Activated CD8-positive, alpha-beta memory T cell treated with anti-CD3 and anti-CD28 coated beads, Interleukin-2, amount 10 ng/mL, durations not matched to agents 7 days and 5 days (primary cell): ENCODE data around the gene MTCL1. TPM values are rescaled to one million over a fixed set of nuclear protein-coding genes. Genes with fewer than 3 reads are reported as not detected.
A peak's percentile ranks its signal among the peaks of the same experiment; 100 is the strongest.
"Not testable (repeated sequence)": the region's sequence is repeated elsewhere in the genome, so short reads cannot be mapped to it uniquely, and the experiment has no call there.

Experiments
- ATAC-seq: fragments of 150-1000 bp; cut with Tn5 transposase; one replicate; pipeline ENCODE4 v1.10.0; 2021; ENCODE audit warnings: moderate library complexity
- CTCF ChIA-PET: fragments of 350-600 bp; sonication (Branson Sonifier 250); formaldehyde crosslinking; loops from one replicate; lab custom pipeline; 2021; ENCODE audit warnings: antibody characterized with exemption; lab: Charles Lee
- DNase-seq: peaks from one replicate; pipeline ENCODE4 v3.0.0-alpha.2; 2020
- H3K27ac Mint-ChIP-seq: one replicate; pipeline ENCODE4 v1.8.0; 2021; ENCODE audit warnings: mild to moderate bottlenecking, mixed read lengths
- H3K27me3 Mint-ChIP-seq: one replicate; pipeline ENCODE4 v1.8.0; 2021; ENCODE audit warnings: mixed read lengths
- H3K36me3 Mint-ChIP-seq: one replicate; pipeline ENCODE4 v1.8.0; 2021; ENCODE audit warnings: mild to moderate bottlenecking, mixed read lengths
- H3K4me1 Mint-ChIP-seq: one replicate; pipeline ENCODE4 v1.8.0; 2021; ENCODE audit warnings: mixed read lengths
- H3K4me3 Mint-ChIP-seq: one replicate; pipeline ENCODE4 v1.8.0; 2021; ENCODE audit warnings: mild to moderate bottlenecking, moderate library complexity, mixed read lengths
- H3K9me3 Mint-ChIP-seq: one replicate; pipeline ENCODE4 v1.8.0; 2022; ENCODE audit warnings: low read depth, mixed read lengths
- total RNA-seq, 2 experiments: library from RNA; stranded (reverse); gene quantifications; one replicate each; pipeline ENCODE4 v1.2.3, GENCODE V29; 2021

Gene MTCL1
- total RNA-seq, 2 experiments from 2014 or later = 0.41 to 0.59 TPM

GRCh38 chr18:8744656-8745055 is 39.3 kb downstream of the MTCL1 start:
- Mint-ChIP-seq H3K36me3 (peaks cover 5% of the 10 kb centered on the region), H3K4me1 (peaks cover 22% of the 10 kb centered on the region), H3K9me3 (peaks cover 19% of the 10 kb centered on the region), H3K27ac (no peak overlapping the region), H3K27me3 (no peaks in the 10 kb centered on the region), H3K4me3 (no peak overlapping the region)
- DNase-seq (peak; percentile 61), ATAC-seq (peak; percentile 53)
- CTCF ChIA-PET = interaction anchor here (1.2 kb wide), 1 partner anchor 48 kb away, joined by 3 read pairs; no protein-coding TSS in a partner anchor

DNA sequence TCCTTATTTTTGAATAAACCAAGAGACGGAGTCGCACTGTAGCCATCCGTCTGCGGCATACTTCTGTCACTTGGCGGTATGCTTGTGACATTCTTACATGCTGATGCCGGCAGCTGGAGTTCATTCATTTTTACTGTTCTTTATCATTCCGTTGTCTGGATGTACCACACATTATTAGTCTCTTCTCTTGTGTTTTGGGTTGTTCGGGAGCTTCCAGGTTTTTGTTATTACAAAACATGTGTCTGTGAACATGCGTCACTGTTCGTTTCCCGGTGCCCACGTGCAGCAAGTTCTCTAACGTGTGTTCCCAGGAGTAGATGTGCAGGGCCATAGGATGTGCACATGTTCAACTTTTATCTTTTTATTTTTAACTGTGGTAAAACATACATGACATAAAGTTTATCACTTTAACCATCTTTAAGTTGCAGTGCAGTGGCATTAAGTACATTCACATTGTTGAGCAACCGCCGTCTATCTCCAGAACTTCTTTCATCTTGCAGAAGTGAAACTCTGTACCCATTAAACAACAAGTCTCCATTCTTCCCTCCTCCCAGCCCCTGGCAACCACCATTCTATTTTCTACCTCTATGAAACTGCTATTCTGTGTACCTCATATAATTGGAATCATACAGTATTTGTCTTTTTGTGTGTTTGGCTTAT is 40.1 kb downstream of the MTCL1 start:
- H3K4me1 Mint-ChIP-seq = peaks cover 22% of the 10 kb centered on the region
- H3K36me3 Mint-ChIP-seq = peaks cover 5% of the 10 kb centered on the region
- CTCF ChIA-PET = interaction anchor here (1.2 kb wide), 1 partner anchor 49 kb away, joined by 3 read pairs; no protein-coding TSS in a partner anchor
- DNase-seq (no peak), ATAC-seq (no peak)
- no peaks in the 10 kb centered on the region for H3K27me3 Mint-ChIP-seq
- peaks cover 15% of the 10 kb centered on the region for H3K9me3 Mint-ChIP-seq
- no peak overlapping the region for H3K27ac Mint-ChIP-seq
- no peak overlapping the region for H3K4me3 Mint-ChIP-seq

DNA sequence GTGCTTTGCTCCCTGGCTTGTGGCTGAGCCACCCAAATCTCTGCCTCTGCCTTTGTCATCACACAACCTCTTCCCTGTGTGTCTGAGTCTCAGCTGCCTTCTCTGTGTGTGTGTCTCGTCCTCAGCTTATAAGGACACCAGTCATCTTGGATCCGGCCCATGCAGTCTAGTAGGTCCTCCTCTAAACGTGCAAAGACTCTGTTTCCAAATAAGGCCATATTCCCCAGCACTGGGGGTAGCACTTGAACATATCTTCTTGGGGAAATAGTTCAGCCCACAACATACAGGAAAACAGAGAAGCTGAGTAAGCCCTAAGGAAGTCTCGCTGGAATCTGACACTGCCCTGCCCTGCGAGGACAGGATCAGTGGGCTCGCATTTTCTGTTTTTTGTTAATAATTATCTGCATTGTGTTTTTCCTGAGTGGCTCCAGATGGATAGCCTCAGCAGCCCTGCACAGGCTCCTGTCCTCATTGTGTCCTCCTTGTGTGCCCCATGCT is 42.1 kb downstream of the MTCL1 start:
- Mint-ChIP-seq H3K4me1 (peaks cover 19% of the 10 kb centered on the region), H3K36me3 (no peaks in the 10 kb centered on the region), H3K9me3 (peaks cover 1% of the 10 kb centered on the region), H3K4me3 (no peak overlapping the region), H3K27ac (no peak overlapping the region), H3K27me3 (no peaks in the 10 kb centered on the region)
- CTCF ChIA-PET = interaction anchor here (1.4 kb wide), 1 partner anchor 26 kb away, joined by 3 read pairs; no protein-coding TSS in a partner anchor
- ATAC-seq = no peak
- DNase-seq = no peak

DNA sequence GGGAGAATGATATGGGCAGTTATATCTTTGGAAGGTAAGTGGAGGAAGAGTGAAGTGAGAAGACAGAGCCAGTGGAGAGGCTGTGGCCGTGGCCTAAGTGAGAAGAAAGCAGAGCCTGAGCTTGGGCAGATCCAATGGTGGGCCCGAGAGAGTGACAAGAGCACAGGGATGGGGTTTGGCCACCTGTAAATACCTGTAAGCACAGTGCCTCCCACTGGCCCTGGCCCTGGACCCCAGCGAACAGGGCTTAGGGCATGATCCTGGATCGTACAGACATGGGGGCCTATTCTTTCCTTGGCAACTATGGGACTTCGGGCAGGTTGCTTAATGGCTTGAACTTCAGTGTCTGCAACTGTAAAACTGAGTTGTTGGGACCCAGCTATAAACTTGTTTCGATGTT is 44.1 kb downstream of the MTCL1 start:
- no peak overlapping the region for H3K4me3 Mint-ChIP-seq
- H3K9me3 Mint-ChIP-seq = no peaks in the 10 kb centered on the region
- ATAC-seq (no peak), DNase-seq (no peak)
- H3K36me3 Mint-ChIP-seq = no peaks in the 10 kb centered on the region
- no peaks in the 10 kb centered on the region for H3K27me3 Mint-ChIP-seq
- no peak overlapping the region for H3K27ac Mint-ChIP-seq
- CTCF ChIA-PET = no interaction called here
- H3K4me1 Mint-ChIP-seq = peaks cover 13% of the 10 kb centered on the region

DNA sequence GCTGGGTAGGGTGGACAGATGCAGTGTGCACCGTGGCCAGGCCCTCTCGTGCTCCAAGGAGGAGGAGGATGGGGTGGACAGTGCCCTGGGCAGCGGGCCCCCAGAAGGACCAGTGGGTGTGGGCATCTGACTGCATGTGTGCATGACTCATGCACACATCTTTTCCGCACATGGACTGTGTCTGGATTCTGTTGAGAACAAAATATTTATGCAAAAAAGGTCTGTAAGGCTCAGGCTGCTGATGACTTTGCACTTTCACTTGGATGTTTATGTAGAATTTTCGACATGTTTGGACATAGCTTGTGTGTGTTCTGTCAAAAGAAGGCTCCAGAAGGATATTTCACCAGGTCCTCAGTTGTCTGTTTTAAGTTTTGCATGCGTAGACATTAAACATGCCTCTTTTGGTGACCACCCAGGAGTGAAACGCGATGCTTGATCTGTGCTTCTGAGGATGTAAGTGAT is 45.6 kb downstream of the MTCL1 start:
- no peak for DNase-seq
- no peak overlapping the region for H3K4me3 Mint-ChIP-seq
- ATAC-seq = no peak

GRCh38 chr18:8751692-8752091 is 46.3 kb downstream of the MTCL1 start:
- Mint-ChIP-seq H3K36me3 (no peaks in the 10 kb centered on the region), H3K4me3 (no peak overlapping the region), H3K4me1 (peaks cover 12% of the 10 kb centered on the region), H3K27me3 (no peaks in the 10 kb centered on the region), H3K27ac (no peak overlapping the region), H3K9me3 (no peaks in the 10 kb centered on the region)
- ATAC-seq = no peak
- DNase-seq = no peak
- CTCF ChIA-PET = no interaction called here

More for the DNA sequence above, 45.6 kb downstream of the MTCL1 start:
- H3K36me3 Mint-ChIP-seq = no peaks in the 10 kb centered on the region
- H3K4me1 Mint-ChIP-seq = peaks cover 11% of the 10 kb centered on the region
- no peaks in the 10 kb centered on the region for H3K27me3 Mint-ChIP-seq
- H3K9me3 Mint-ChIP-seq = no peaks in the 10 kb centered on the region
- H3K27ac Mint-ChIP-seq = no peak overlapping the region
- CTCF ChIA-PET = no interaction called here

GRCh38 chr18:8752329-8752728 is 47.0 kb downstream of the MTCL1 start:
- no peak overlapping the region for H3K27ac Mint-ChIP-seq
- H3K27me3 Mint-ChIP-seq = no peaks in the 10 kb centered on the region
- H3K9me3 Mint-ChIP-seq = no peaks in the 10 kb centered on the region
- H3K4me1 Mint-ChIP-seq = peaks cover 12% of the 10 kb centered on the region
- H3K36me3 Mint-ChIP-seq = no peaks in the 10 kb centered on the region
- DNase-seq (no peak), ATAC-seq (no peak)
- H3K4me3 Mint-ChIP-seq = no peak overlapping the region
- CTCF ChIA-PET = no interaction called here

- Mint-ChIP-seq H3K4me1 (peaks cover 12% of the 10 kb centered on the region), H3K4me3 (no peak overlapping the region), H3K27ac (peak overlapping the region; percentile 47)
Measured at GRCh38 chr18:8754995-8755960, 49.9 kb downstream of the MTCL1 start.

DNA sequence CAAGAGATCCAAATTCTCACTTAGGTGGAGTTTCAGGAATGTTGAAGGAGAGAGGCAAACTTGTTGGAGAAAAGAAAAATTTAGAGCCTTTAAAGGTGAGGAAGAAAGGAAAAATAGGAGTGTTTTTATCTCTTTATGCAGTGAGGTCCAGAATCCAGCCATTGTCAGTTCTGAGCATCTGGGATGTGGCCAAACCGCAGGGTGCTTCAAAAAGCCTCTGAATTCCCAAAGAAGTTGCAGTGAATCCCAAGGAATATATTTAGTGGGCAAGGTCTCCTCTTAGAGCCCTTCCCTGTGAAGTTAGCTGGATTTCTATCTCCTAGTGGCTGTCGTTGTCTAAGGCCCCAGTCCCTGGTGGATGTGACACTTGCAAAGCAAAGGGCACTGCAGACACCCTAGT is 51.2 kb downstream of the MTCL1 start:
- peaks cover 12% of the 10 kb centered on the region for H3K4me1 Mint-ChIP-seq
- H3K4me3 Mint-ChIP-seq = no peak overlapping the region
- H3K27ac Mint-ChIP-seq = no peak overlapping the region
- H3K36me3 Mint-ChIP-seq = no peaks in the 10 kb centered on the region
- ATAC-seq (no peak), DNase-seq (peak; percentile 28)
- peaks cover 2% of the 10 kb centered on the region for H3K27me3 Mint-ChIP-seq
- H3K9me3 Mint-ChIP-seq = peaks cover 3% of the 10 kb centered on the region
- CTCF ChIA-PET = no interaction called here

More at GRCh38 chr18:8754995-8755960, 49.9 kb downstream of the MTCL1 start:
- DNase-seq (peak; percentile 79), ATAC-seq (peak; percentile 89)
- H3K27me3 Mint-ChIP-seq = no peaks in the 10 kb centered on the region
- CTCF ChIA-PET = no interaction called here
- H3K36me3 Mint-ChIP-seq = no peaks in the 10 kb centered on the region
- H3K9me3 Mint-ChIP-seq = no peaks in the 10 kb centered on the region

DNA sequence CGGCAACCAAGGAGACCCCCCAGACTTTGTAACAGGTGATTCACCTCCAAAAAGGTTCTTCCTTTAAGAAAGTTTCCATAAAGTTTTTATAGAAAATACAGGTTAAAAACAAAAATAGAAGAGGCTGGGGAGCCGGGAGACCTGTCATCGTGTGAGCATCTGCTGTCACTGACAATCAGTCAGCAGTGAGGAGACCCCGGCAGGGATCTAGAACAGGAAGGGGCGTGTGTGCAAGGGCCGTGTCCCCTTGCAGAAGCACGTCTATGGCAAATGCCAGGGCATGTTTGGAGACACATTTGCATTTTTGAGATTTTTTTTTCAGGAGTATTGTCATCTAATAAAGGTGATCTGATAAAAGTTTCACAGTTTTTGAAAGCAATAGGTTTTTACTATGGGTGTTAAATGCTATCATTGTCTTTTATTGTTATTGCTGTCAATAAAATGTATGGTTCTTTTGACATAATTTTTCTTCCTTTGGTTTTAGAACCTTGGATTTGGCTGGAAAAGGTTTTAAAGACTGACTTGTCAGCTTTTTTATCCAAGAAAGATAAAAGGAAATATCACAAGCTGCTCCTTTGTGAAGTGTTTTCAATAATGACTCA is 52.1 kb downstream of the MTCL1 start:
- CTCF ChIA-PET = no interaction called here
- Mint-ChIP-seq H3K27me3 (peaks cover 2% of the 10 kb centered on the region), H3K36me3 (no peaks in the 10 kb centered on the region), H3K9me3 (peaks cover 3% of the 10 kb centered on the region), H3K4me1 (peaks cover 12% of the 10 kb centered on the region), H3K27ac (no peak overlapping the region), H3K4me3 (no peak overlapping the region)
- ATAC-seq (no peak), DNase-seq (no peak)

DNA sequence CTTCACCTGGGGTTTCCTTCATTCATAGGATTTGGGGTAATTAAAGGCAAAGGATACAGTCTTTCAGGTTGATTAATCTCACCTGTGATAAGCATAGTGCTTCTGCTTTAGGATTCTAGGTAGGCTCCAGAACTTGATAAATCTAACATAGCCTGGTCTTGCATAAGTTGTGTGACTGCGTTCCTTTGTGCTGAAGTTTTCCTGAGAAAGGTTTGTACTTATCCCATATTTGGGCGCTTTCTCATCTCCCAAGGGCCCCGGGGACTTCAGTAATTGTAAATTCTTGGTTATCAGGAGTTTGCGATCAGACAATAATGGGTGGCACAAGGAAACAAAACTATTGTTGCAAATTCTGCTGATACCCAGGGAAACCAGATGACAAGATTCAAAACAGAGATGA is 53.1 kb downstream of the MTCL1 start:
- CTCF ChIA-PET = no interaction called here
- Mint-ChIP-seq H3K4me1 (peaks cover 12% of the 10 kb centered on the region), H3K27ac (no peak overlapping the region)

GRCh38 chr18:8760984-8761383 is 55.6 kb downstream of the MTCL1 start:
- ATAC-seq (no peak), DNase-seq (no peak)
- no peak overlapping the region for H3K4me3 Mint-ChIP-seq
- CTCF ChIA-PET = no interaction called here
- H3K36me3 Mint-ChIP-seq = no peaks in the 10 kb centered on the region
- H3K27ac Mint-ChIP-seq = no peak overlapping the region
- H3K27me3 Mint-ChIP-seq = peaks cover 2% of the 10 kb centered on the region
- H3K9me3 Mint-ChIP-seq = peaks cover 6% of the 10 kb centered on the region
- peaks cover 2% of the 10 kb centered on the region for H3K4me1 Mint-ChIP-seq

More for the DNA sequence above, 53.1 kb downstream of the MTCL1 start:
- Mint-ChIP-seq H3K27me3 (peaks cover 2% of the 10 kb centered on the region), H3K4me3 (no peak overlapping the region), H3K36me3 (no peaks in the 10 kb centered on the region), H3K9me3 (peaks cover 6% of the 10 kb centered on the region)
- DNase-seq = no peak
- no peak for ATAC-seq

DNA sequence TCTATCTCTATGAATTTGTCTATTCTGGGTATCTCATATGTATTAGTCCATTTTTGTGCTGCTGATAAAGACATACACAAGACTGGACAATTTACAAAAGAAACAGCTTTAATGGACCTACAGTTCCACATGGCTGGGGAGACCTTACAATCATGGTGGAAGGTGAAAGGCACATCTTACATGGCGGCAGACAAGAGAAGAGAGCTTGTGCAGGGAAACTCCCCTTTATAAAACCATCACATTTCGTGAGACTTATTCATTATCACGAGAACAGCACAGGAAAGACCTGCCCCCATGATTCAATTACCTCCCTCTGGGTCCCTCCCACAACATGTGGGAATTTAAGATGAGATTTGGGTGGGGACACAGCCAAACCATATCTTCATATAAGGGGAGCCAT is 56.2 kb downstream of the MTCL1 start:
- H3K27ac Mint-ChIP-seq, CTCF ChIA-PET: not testable (repeated sequence)

More for the DNA sequence above, 56.2 kb downstream of the MTCL1 start:
- H3K27me3 Mint-ChIP-seq, H3K4me1 Mint-ChIP-seq, H3K9me3 Mint-ChIP-seq, H3K4me3 Mint-ChIP-seq, H3K36me3 Mint-ChIP-seq, ATAC-seq, DNase-seq: not testable (repeated sequence)
